Measurements from ENCODE around the gene COL13A1. TPM values are rescaled to one million over a fixed set of nuclear protein-coding genes. Genes with fewer than 3 reads are reported as not detected.
A peak's percentile ranks its signal among the peaks of the same experiment; 100 is the strongest.

The COL13A1 gene
- total and polyA plus RNA-seq, 2 donors (not counting 1 experiment from before 2014, with no cell fraction given): 5.7 to 7.4 TPM

- no peaks in the 10 kb centered on the region for H4K20me1 ChIP-seq (ENCODE audit: control insufficient read depth, extremely low read depth, insufficient read depth, low read length)
- H3K27me3 ChIP-seq (ENCODE audit: control insufficient read depth, insufficient read depth, low read length): no peaks in the 10 kb centered on the region
- no peak overlapping the region for H3K4me2 ChIP-seq (ENCODE audit: extremely low read depth, insufficient read depth, low read length)
- no peak for DNase-seq (ENCODE audit: low read depth in 2 of 2)
- H3K36me3 ChIP-seq (ENCODE audit: control insufficient read depth, insufficient read depth, low read length): no peaks in the 10 kb centered on the region
- H3K4me1 ChIP-seq (ENCODE audit: control insufficient read depth, extremely low read depth, insufficient read depth, low read length): peaks cover 3% of the 10 kb centered on the region
- no peaks in the 10 kb centered on the region for H3K9me3 ChIP-seq (ENCODE audit: control insufficient read depth, insufficient read depth, low read depth, low read length)
- H3K9ac ChIP-seq (ENCODE audit: insufficient read depth, low read length): no peak overlapping the region
- no peak overlapping the region for H3K4me3 ChIP-seq (replicated peaks in 1 of 4; ENCODE audit: control extremely low read depth in 1 of 4, insufficient read depth in 1 of 4, low read depth in 3 of 4, low read length in 4 of 4)
- no peak overlapping the region for H2AFZ ChIP-seq (ENCODE audit: low read length)
- TF ChIP-seq CTCF (conservative IDR thresholded peaks at IDR 0.05 in 1 of 2, IDR thresholded peaks at IDR 0.05 in 1 of 2; ENCODE audit: low read depth in 1 of 2, low read length in 2 of 2) (no peak), EZH2 (IDR thresholded peaks at IDR 0.05; ENCODE audit: low read length, missing control alignments) (no peak)
- H3K27ac ChIP-seq (ENCODE audit: insufficient read depth, low read length): no peak overlapping the region
- no peaks in the 10 kb centered on the region for H3K79me2 ChIP-seq (ENCODE audit: control insufficient read depth, insufficient read depth, low read length)
Measured at GRCh38 chr10:69884024-69884367, 82.3 kb downstream of the COL13A1 start.

GRCh38 chr10:69884686-69885085 is 83.0 kb downstream of the COL13A1 start:
- no peak overlapping the region for H3K9ac ChIP-seq (ENCODE audit: insufficient read depth, low read length)
- H4K20me1 ChIP-seq (ENCODE audit: control insufficient read depth, extremely low read depth, insufficient read depth, low read length): no peaks in the 10 kb centered on the region
- no peak overlapping the region for H2AFZ ChIP-seq (ENCODE audit: low read length)
- no peaks in the 10 kb centered on the region for H3K79me2 ChIP-seq (ENCODE audit: control insufficient read depth, insufficient read depth, low read length)
- no peaks in the 10 kb centered on the region for H3K36me3 ChIP-seq (ENCODE audit: control insufficient read depth, insufficient read depth, low read length)
- H3K27ac ChIP-seq (ENCODE audit: insufficient read depth, low read length): no peak overlapping the region
- peaks cover 3% of the 10 kb centered on the region for H3K4me1 ChIP-seq (ENCODE audit: control insufficient read depth, extremely low read depth, insufficient read depth, low read length)
- no peaks in the 10 kb centered on the region for H3K9me3 ChIP-seq (ENCODE audit: control insufficient read depth, insufficient read depth, low read depth, low read length)
- DNase-seq (ENCODE audit: low read depth in 2 of 2): no peak
- TF ChIP-seq EZH2 (IDR thresholded peaks at IDR 0.05; ENCODE audit: low read length, missing control alignments): no peak
- TF ChIP-seq CTCF (conservative IDR thresholded peaks at IDR 0.05 in 1 of 2, IDR thresholded peaks at IDR 0.05 in 1 of 2; ENCODE audit: low read depth in 1 of 2, low read length in 2 of 2): no peak
- H3K4me2 ChIP-seq (ENCODE audit: extremely low read depth, insufficient read depth, low read length): no peak overlapping the region
- H3K4me3 ChIP-seq (replicated peaks in 1 of 4; ENCODE audit: control extremely low read depth in 1 of 4, insufficient read depth in 1 of 4, low read depth in 3 of 4, low read length in 4 of 4): no peak overlapping the region
- no peaks in the 10 kb centered on the region for H3K27me3 ChIP-seq (ENCODE audit: control insufficient read depth, insufficient read depth, low read length)

- Histone ChIP-seq H3K79me2 (ENCODE audit: control insufficient read depth, insufficient read depth, low read length) (no peaks in the 10 kb centered on the region), H3K9me3 (ENCODE audit: control insufficient read depth, insufficient read depth, low read depth, low read length) (no peaks in the 10 kb centered on the region), H4K20me1 (ENCODE audit: control insufficient read depth, extremely low read depth, insufficient read depth, low read length) (no peaks in the 10 kb centered on the region), H3K27me3 (ENCODE audit: control insufficient read depth, insufficient read depth, low read length) (no peaks in the 10 kb centered on the region), H3K4me2 (ENCODE audit: extremely low read depth, insufficient read depth, low read length) (no peak overlapping the region), H3K36me3 (ENCODE audit: control insufficient read depth, insufficient read depth, low read length) (no peaks in the 10 kb centered on the region), H3K27ac (ENCODE audit: insufficient read depth, low read length) (no peak overlapping the region), H3K9ac (ENCODE audit: insufficient read depth, low read length) (no peak overlapping the region), H3K4me1 (ENCODE audit: control insufficient read depth, extremely low read depth, insufficient read depth, low read length) (peaks cover 3% of the 10 kb centered on the region), H2AFZ (ENCODE audit: low read length) (peak overlapping the region; percentile 29), H3K4me3 (replicated peaks in 1 of 4; ENCODE audit: control extremely low read depth in 1 of 4, insufficient read depth in 1 of 4, low read depth in 3 of 4, low read length in 4 of 4) (no peak overlapping the region)
- no peak for TF ChIP-seq EZH2 (IDR thresholded peaks at IDR 0.05; ENCODE audit: low read length, missing control alignments)
- peak; percentile 41 to 50 for TF ChIP-seq CTCF (conservative IDR thresholded peaks at IDR 0.05 in 1 of 2, IDR thresholded peaks at IDR 0.05 in 1 of 2; ENCODE audit: low read depth in 1 of 2, low read length in 2 of 2)
- no peak for DNase-seq (ENCODE audit: low read depth in 2 of 2)
Measured at GRCh38 chr10:69885379-69886013, 83.8 kb downstream of the COL13A1 start.
